ENCODE measurements around the gene RNF157. TPM values are rescaled to one million over a fixed set of nuclear protein-coding genes. Genes with fewer than 3 reads are reported as not detected.
A peak's percentile ranks its signal among the peaks of the same experiment; 100 is the strongest.

The RNF157 gene
- total and polyA plus RNA-seq, 2 of the 13 experiments (the other 11 are each of a cell fraction or from before 2014, with no cell fraction given) = 0.44 to 1.5 TPM

GRCh38 chr17:76138234-76138895, 101.9 kb downstream of the RNF157 start (continued):
- TF ChIP-seq HOMEZ (CRISPR knock-in tag; IDR thresholded peaks at IDR 0.05; ENCODE audit: low read depth) = peak; percentile 37
- TF ChIP-seq ARNT2 (CRISPR knock-in tag; IDR thresholded peaks at IDR 0.05; ENCODE audit: low read depth) = peak; percentile 27; the same call in 1 of the 2 replicates
- TF ChIP-seq NPAS2 (CRISPR knock-in tag; IDR thresholded peaks at IDR 0.05; ENCODE audit: borderline replicate concordance) = peak; percentile 81; the same call in 1 of the 2 replicates
- peak; percentile 81 for TF ChIP-seq MEF2D (CRISPR knock-in tag; IDR thresholded peaks at IDR 0.05)
- TF ChIP-seq ZBTB2 (CRISPR knock-in tag; IDR thresholded peaks at IDR 0.05; ENCODE audit: low read depth) = no peak
- peak; percentile 30; the same call in 1 of the 2 replicates for TF ChIP-seq ZNF280B (CRISPR knock-in tag; IDR thresholded peaks at IDR 0.05; ENCODE audit: borderline replicate concordance)
- peak; percentile 71 for TF ChIP-seq TAF1 (CRISPR knock-in tag; IDR thresholded peaks at IDR 0.05)
- TF ChIP-seq ZBTB44 (CRISPR knock-in tag; IDR thresholded peaks at IDR 0.05) = no peak
- peak; percentile 84 for TF ChIP-seq UBTF (CRISPR knock-in tag; IDR thresholded peaks at IDR 0.05)
- 0 out of 2 replicates have a peak, but pooled peaks have one; percentile 82 for TF ChIP-seq SP4 (CRISPR knock-in tag; IDR thresholded peaks at IDR 0.05)
- TF ChIP-seq MTF1 (CRISPR knock-in tag; IDR thresholded peaks at IDR 0.05) = no peak
- no peak for TF ChIP-seq ZSCAN20 (CRISPR knock-in tag; IDR thresholded peaks at IDR 0.05; ENCODE audit: borderline replicate concordance)
- peak; percentile 97 for TF ChIP-seq ZSCAN21 (CRISPR knock-in tag; IDR thresholded peaks at IDR 0.05; ENCODE audit: borderline replicate concordance)
- peak; percentile 99 for TF ChIP-seq ZNF740 (CRISPR knock-in tag; IDR thresholded peaks at IDR 0.05)
- TF ChIP-seq ZBTB10 (CRISPR knock-in tag; IDR thresholded peaks at IDR 0.05; ENCODE audit: borderline replicate concordance) = peak; percentile 84; the same call in 1 of the 2 replicates
